HFFc6 (cell line): ENCODE measurements around the gene RPS6KA5. TPM values are rescaled to one million over a fixed set of nuclear protein-coding genes. Genes with fewer than 3 reads are reported as not detected.

Experiments
- DNase-seq: peaks from one replicate; pipeline ENCODE4 v3.0.0-alpha.2; 2018
- H3K27ac Mint-ChIP-seq: 2 replicates; pipeline ENCODE4 v1.8.0; 2020; ENCODE audit warnings: mild to moderate bottlenecking, mixed read lengths
- H3K27me3 Mint-ChIP-seq: 2 replicates; pipeline ENCODE4 v1.8.0; 2021; ENCODE audit warnings: mild to moderate bottlenecking, moderate library complexity, mixed read lengths; ENCODE audit not compliant: insufficient read depth
- H3K36me3 Mint-ChIP-seq: 2 replicates; pipeline ENCODE4 v1.8.0; 2021; ENCODE audit warnings: low read depth, mixed read lengths
- H3K4me1 Mint-ChIP-seq: 2 replicates; pipeline ENCODE4 v1.8.0; 2020; ENCODE audit warnings: low read depth, mixed read lengths
- H3K4me3 Mint-ChIP-seq: 2 replicates; pipeline ENCODE4 v1.8.0; 2020; ENCODE audit warnings: mild to moderate bottlenecking, moderate library complexity, mixed read lengths
- H3K9me3 Mint-ChIP-seq: 2 replicates; pipeline ENCODE4 v1.8.0; 2020; ENCODE audit warnings: mild to moderate bottlenecking, mixed read lengths
- total RNA-seq, 6 experiments: library from RNA; stranded (reverse); fragmentation: NEBNext Ultra II Directional; extraction: Animal tissue kit (Norgen Biotek cat#: 25700); gene quantifications; 2 replicates in 1 of 6; 3 replicates in 5 of 6; pipeline ENCODE4 v1.2.3, GENCODE V29; 2021
- TF ChIP-seq, protein P1 (sequence below): fragments of 200-600 bp; sonication (generic); IDR thresholded peaks from 2 replicates; pipeline ENCODE4 v1.5.0; 2021; ENCODE audit warnings: antibody characterized with exemption, mild to moderate bottlenecking

The RPS6KA5 gene
- total RNA-seq, 6 experiments from 2014 or later = 0.36 to 0.91 (median 0.48) TPM

DNA sequence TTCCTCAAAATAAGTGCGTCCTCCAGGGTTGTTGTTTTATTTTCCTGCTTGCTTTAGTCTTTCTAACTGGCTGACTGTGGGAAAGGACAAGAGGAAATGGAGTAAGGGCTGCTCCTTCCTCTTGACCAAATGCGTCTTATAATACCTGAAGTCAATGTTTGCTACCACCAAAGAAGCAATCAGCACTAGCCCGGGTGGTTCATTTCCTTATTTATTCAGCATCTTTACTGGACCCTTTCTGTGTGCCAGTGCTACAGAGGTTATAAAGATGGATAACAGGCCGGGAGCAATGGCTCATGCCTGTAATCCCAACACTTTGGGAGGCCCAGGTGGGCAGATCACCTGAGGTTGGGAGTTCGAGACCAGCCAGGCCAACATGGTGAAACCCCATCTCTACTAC lies 15.1 kb upstream of the RPS6KA5 start:
- no peak for DNase-seq
- Mint-ChIP-seq H3K4me3 (no peak overlapping the region), H3K9me3 (no peaks in the 10 kb centered on the region), H3K4me1 (no peaks in the 10 kb centered on the region), H3K27me3 (peaks cover 2% of the 10 kb centered on the region), H3K36me3 (no peaks in the 10 kb centered on the region), H3K27ac (no peak overlapping the region)
- TF ChIP-seq, protein P1, sequence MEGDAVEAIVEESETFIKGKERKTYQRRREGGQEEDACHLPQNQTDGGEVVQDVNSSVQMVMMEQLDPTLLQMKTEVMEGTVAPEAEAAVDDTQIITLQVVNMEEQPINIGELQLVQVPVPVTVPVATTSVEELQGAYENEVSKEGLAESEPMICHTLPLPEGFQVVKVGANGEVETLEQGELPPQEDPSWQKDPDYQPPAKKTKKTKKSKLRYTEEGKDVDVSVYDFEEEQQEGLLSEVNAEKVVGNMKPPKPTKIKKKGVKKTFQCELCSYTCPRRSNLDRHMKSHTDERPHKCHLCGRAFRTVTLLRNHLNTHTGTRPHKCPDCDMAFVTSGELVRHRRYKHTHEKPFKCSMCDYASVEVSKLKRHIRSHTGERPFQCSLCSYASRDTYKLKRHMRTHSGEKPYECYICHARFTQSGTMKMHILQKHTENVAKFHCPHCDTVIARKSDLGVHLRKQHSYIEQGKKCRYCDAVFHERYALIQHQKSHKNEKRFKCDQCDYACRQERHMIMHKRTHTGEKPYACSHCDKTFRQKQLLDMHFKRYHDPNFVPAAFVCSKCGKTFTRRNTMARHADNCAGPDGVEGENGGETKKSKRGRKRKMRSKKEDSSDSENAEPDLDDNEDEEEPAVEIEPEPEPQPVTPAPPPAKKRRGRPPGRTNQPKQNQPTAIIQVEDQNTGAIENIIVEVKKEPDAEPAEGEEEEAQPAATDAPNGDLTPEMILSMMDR = no peak

DNA sequence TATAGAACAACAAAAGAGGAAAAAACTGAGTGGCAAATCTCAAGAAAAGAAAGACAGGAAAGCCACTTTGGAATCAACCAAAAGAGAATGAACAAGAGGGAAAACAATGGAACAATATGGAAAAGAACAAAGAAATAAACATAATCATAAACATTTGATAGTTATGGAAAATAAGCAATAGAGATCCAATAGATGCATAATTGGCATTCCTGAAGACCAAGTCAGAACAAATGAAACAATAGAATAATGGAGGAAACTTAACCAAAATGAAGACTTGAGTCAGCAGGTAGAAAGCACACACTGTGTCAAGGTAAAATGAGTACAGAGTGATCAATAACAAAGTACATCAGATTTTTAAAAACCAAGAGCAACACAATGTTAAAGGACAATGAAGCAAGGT lies 10.1 kb upstream of the RPS6KA5 start:
- H3K4me1 Mint-ChIP-seq = no peaks in the 10 kb centered on the region
- H3K9me3 Mint-ChIP-seq = no peaks in the 10 kb centered on the region
- no peak overlapping the region for H3K27ac Mint-ChIP-seq
- DNase-seq = no peak
- H3K27me3 Mint-ChIP-seq = peaks cover 3% of the 10 kb centered on the region
- H3K4me3 Mint-ChIP-seq = no peak overlapping the region
- TF ChIP-seq, protein P1 = no peak
- no peaks in the 10 kb centered on the region for H3K36me3 Mint-ChIP-seq

DNA sequence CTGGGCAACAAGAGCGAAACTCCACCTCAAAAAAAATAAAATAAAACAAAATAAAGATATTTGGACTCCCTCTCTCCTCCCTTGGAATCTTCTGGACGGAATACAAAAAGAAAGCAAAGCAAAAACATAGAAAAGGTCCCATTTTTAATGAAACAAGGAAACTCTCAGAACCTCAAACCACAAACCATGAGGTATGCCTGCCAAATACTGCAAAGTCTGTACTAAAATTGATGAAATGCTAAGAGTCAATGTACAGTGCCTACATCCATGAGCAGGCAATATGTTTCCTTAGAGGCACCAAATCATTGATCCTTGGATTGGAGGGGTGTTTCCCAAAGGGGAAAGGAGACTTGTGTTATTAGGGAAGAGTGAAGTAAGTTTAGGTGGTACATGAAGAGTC lies 8.2 kb upstream of the RPS6KA5 start:
- no peaks in the 10 kb centered on the region for H3K36me3 Mint-ChIP-seq
- no peaks in the 10 kb centered on the region for H3K4me1 Mint-ChIP-seq
- DNase-seq = no peak
- TF ChIP-seq, protein P1 = no peak
- no peaks in the 10 kb centered on the region for H3K9me3 Mint-ChIP-seq
- no peak overlapping the region for H3K4me3 Mint-ChIP-seq
- H3K27ac Mint-ChIP-seq = no peak overlapping the region
- peaks cover 3% of the 10 kb centered on the region for H3K27me3 Mint-ChIP-seq

DNA sequence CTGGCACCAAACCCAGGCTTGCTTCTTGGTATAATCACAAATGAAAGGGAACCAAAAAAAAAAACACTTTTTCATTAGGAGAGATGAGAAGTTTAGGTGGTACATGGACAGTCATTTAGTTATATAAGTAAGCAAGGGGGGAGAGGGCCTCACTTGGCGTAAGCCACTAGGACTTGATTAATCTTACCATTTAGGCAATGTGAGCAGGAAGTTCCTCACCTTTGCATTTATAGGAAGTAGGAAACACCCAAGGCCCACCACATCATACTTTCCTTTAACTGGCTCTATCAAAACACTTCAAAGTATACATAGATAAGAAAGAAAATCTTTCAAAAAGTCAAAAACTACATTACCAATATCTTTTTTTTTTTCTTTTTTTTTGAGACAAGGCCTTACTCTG lies 6.7 kb upstream of the RPS6KA5 start:
- Mint-ChIP-seq H3K36me3 (no peaks in the 10 kb centered on the region), H3K27ac (no peak overlapping the region), H3K27me3 (peaks cover 3% of the 10 kb centered on the region), H3K9me3 (no peaks in the 10 kb centered on the region), H3K4me3 (no peak overlapping the region), H3K4me1 (no peaks in the 10 kb centered on the region)
- TF ChIP-seq, protein P1 = no peak
- no peak for DNase-seq

DNA sequence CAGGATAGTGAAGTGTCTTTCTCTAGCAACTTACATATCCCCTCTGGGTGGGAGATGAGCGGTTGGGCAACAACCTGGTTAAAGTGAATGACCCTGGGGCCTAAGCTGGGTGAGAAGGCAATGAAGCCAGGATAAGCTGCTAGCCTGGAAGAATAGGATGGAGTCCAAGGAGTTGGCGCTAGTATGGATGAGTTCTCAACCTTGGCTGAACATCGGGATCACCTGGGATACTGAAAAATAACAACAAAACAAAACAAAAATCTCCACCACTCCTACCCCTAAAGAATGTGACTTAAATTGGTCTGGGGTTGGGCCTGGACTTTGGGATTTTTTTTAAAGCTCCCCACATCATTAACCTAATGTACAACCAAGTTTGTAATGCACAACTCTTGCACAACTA lies 4.8 kb upstream of the RPS6KA5 start:
- peaks cover 3% of the 10 kb centered on the region for H3K27me3 Mint-ChIP-seq
- no peaks in the 10 kb centered on the region for H3K9me3 Mint-ChIP-seq
- TF ChIP-seq, protein P1 = no peak
- no peak for DNase-seq
- H3K36me3 Mint-ChIP-seq = no peaks in the 10 kb centered on the region
- H3K27ac Mint-ChIP-seq = no peak overlapping the region
- no peak overlapping the region for H3K4me3 Mint-ChIP-seq
- no peaks in the 10 kb centered on the region for H3K4me1 Mint-ChIP-seq

DNA sequence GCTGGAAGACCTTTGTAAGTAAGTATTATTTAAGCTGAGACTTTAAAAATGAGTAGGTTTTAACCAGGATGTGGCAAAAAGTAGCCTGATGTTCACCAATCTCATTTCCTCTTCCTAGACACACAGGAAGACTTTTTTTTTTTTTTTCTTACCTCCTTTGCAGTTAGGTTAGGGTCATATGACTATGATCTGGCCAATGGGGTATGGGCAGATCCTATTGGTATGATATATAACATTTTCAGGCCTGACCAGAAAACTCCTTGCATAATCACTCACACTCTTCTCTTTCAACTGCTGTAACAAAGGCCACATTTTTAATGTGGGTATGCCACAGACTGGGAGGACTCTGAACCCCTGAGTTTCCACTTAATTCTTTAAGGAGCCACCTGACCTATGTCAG lies 2.7 kb upstream of the RPS6KA5 start:
- Mint-ChIP-seq H3K9me3 (no peaks in the 10 kb centered on the region), H3K27me3 (peaks cover 2% of the 10 kb centered on the region), H3K36me3 (no peaks in the 10 kb centered on the region), H3K4me3 (no peak overlapping the region), H3K4me1 (peaks cover 8% of the 10 kb centered on the region), H3K27ac (no peak overlapping the region)
- TF ChIP-seq, protein P1 = no peak
- no peak for DNase-seq
